HepG2 (cell line): Measurements from ENCODE around the gene GRHPR. TPM values are rescaled to one million over a fixed set of nuclear protein-coding genes. Genes with fewer than 3 reads are reported as not detected.

ENCODE experiments used
- ERF ChIP-seq: IDR thresholded peaks from 2 replicates; pipeline ENCODE4 v1.6.1; 2018; ENCODE audit warnings: missing biosample characterization, missing genetic modification reagents
- FOXA1 ChIP-seq, 2 experiments: fragments of 450-650 bp in 1 of 2; sonication (generic) in 1 of 2; formaldehyde crosslinking in 1 of 2; IDR thresholded peaks; 2 replicates each; pipeline versions ENCODE4 v1.4.0 to v1.6.1; 2016 to 2020; ENCODE audit warnings: missing genetic modification reagents in 1 of 2
- JUNB ChIP-seq: sonication (generic); formaldehyde crosslinking; IDR thresholded peaks from 2 replicates; pipeline ENCODE4 v1.8.0; 2022; ENCODE audit warnings: missing genetic modification reagents, mild to moderate bottlenecking, borderline replicate concordance
- KDM1A ChIP-seq: IDR thresholded peaks from 2 replicates; pipeline ENCODE4 v1.6.1; 2016; ENCODE audit warnings: missing compliant biosample characterization
- MNT ChIP-seq: fragments of 450-650 bp; IDR thresholded peaks from 2 replicates; pipeline ENCODE4 v1.6.1; 2016
- MXD1 ChIP-seq: sonication (generic); formaldehyde crosslinking; IDR thresholded peaks from 2 replicates; pipeline ENCODE4 v1.4.0; 2020; ENCODE audit warnings: mild to moderate bottlenecking, missing genetic modification reagents
- NFYC ChIP-seq: IDR thresholded peaks from 2 replicates; pipeline ENCODE4 v1.6.1; 2016; ENCODE audit warnings: missing genetic modification reagents, missing compliant biosample characterization
- ONECUT2 ChIP-seq: sonication (generic); formaldehyde crosslinking; IDR thresholded peaks from 2 replicates; pipeline ENCODE4 v1.4.0; 2020; ENCODE audit warnings: missing genetic modification reagents
- SATB2 ChIP-seq: sonication (generic); formaldehyde crosslinking; IDR thresholded peaks from 2 replicates; pipeline ENCODE4 v1.5.0; 2020; ENCODE audit warnings: missing genetic modification reagents
- SRSF1 ChIP-seq: fragments of 200-400 bp; formaldehyde crosslinking; optimal IDR thresholded peaks from 2 replicates; pipeline ENCODE3; 2017; ENCODE audit warnings: mild to moderate bottlenecking, low read depth, low read length, moderate library complexity
- TGIF2 ChIP-seq: IDR thresholded peaks from 2 replicates; pipeline ENCODE4 v1.6.1; 2016; ENCODE audit warnings: control low read depth, missing compliant biosample characterization
- ZNF17 ChIP-seq: sonication (generic); formaldehyde crosslinking; IDR thresholded peaks from 2 replicates; pipeline ENCODE4 v1.5.0; 2020; ENCODE audit warnings: mild to moderate bottlenecking, missing genetic modification reagents
- ZNF224 ChIP-seq: sonication (generic); formaldehyde crosslinking; IDR thresholded peaks from 2 replicates; pipeline ENCODE4 v1.5.0; 2020; ENCODE audit warnings: mild to moderate bottlenecking, missing genetic modification reagents
- ZNF275 ChIP-seq: sonication (generic); formaldehyde crosslinking; IDR thresholded peaks from 2 replicates; pipeline ENCODE4 v1.8.0; 2022; ENCODE audit warnings: missing genetic modification reagents, mild to moderate bottlenecking, inconsistent platforms, borderline replicate concordance
- ZNF280B ChIP-seq: sonication (generic); formaldehyde crosslinking; IDR thresholded peaks from 2 replicates; pipeline ENCODE4 v1.5.0; 2020; ENCODE audit warnings: missing genetic modification reagents, mild to moderate bottlenecking, borderline replicate concordance
- ZNF282 ChIP-seq: fragments of 450-650 bp; IDR thresholded peaks from 2 replicates; pipeline ENCODE4 v1.6.1; 2018; ENCODE audit not compliant: partially characterized antibody
- ZNF383 ChIP-seq: sonication (generic); formaldehyde crosslinking; IDR thresholded peaks from 2 replicates; pipeline ENCODE4 v1.4.0; 2020; ENCODE audit warnings: missing genetic modification reagents, mild to moderate bottlenecking, borderline replicate concordance
- ZNF543 ChIP-seq: sonication (generic); formaldehyde crosslinking; IDR thresholded peaks from 2 replicates; pipeline ENCODE4 v1.4.0; 2020; ENCODE audit warnings: mild to moderate bottlenecking, missing genetic modification reagents
- ZNF547 ChIP-seq: sonication (generic); formaldehyde crosslinking; IDR thresholded peaks from 2 replicates; pipeline ENCODE4 v1.5.1; 2020; ENCODE audit warnings: mild to moderate bottlenecking, missing genetic modification reagents
- ZNF563 ChIP-seq: sonication (generic); formaldehyde crosslinking; IDR thresholded peaks from 2 replicates; pipeline ENCODE4 v1.8.0; 2022; ENCODE audit warnings: mild to moderate bottlenecking, moderate library complexity, missing genetic modification reagents
- ZNF780A ChIP-seq: sonication (generic); formaldehyde crosslinking; IDR thresholded peaks from 2 replicates; pipeline ENCODE4 v1.8.0; 2022; ENCODE audit warnings: mild to moderate bottlenecking, missing genetic modification reagents, moderate library complexity
- polyA plus RNA-seq, 8 experiments: library from polyadenylated mRNA; depleted of rRNA in 3 of 8; stranded (reverse) in 7 of 8; unstranded in 1 of 8; fragments of >200 nt; fragmentation: Illumina TruSeq in 4 of 8; extraction: Trizol in 4 of 8; gene quantifications; 2 replicates each; pipeline versions ENCODE4 v1.2.1 to v1.2.3, GENCODE V29; 2011 to 2016; ENCODE audit warnings: low read depth in 4 of 8, missing spikeins in 1 of 8, mixed read lengths in 1 of 8; ENCODE audit not compliant: insufficient read depth in 1 of 8
- total RNA-seq, 5 experiments: library from RNA; depleted of rRNA; stranded (reverse); fragments of >200 nt; fragmentation: Illumina TruSeq; extraction: Trizol; gene quantifications; 2 replicates each; pipeline ENCODE4 v1.2.3, GENCODE V29; 2016; ENCODE audit warnings: low read depth in 1 of 5
- TF ChIP-seq, protein P1 (sequence below): sonication (generic); formaldehyde crosslinking; IDR thresholded peaks from 2 replicates; pipeline ENCODE4 v1.4.0; 2020; ENCODE audit warnings: missing genetic modification reagents

Gene GRHPR
- total and polyA plus RNA-seq, 2 of the 13 experiments (the other 11 are each of a cell fraction or from before 2014, with no cell fraction given): 113 to 115 TPM

DNA sequence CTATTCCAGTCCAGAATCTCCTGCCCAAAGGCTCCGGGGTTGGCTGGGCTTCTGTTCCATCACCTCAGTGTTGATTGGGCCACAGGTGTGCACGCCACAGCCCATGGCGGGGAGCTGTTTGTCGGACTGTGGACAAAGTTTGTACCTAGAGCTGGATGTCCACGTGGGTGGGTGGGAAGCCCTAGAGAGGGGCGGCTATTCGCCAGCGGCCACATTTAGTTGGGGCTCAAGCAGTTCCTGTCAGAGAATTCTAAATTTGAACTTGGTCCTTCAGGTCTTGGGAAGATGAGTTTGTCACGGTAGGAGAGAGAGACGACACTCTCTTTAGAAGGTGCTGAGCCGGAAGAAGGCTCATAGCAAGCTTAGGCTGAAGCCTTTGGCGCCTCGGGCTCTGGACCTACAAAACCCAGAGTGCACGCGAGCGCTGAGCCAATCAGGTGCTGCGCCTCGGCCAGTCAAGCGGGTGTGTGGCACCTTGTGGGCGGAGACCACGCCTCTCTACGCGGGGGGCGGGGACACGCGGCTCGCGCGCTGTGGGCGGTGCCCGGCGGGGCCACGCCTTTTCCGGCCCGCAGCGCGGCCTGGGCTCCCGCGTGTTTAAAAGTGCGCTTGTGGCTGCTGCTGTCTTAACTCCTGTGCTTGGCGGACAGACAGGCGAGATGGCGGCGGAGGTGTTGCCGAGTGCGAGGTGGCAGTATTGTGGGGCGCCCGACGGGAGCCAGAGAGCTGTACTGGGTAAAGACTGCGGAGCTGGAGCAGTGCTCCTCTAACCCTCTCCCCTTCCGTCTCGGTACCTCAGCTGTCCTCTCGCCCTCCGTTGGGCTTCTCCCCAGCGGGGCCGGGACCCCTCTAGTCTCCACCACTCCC lies 63.1 kb downstream of the GRHPR start, which contains the start of gene POLR1E (continued):
- TF ChIP-seq SRSF1 (no peak), ERF (CRISPR knock-in tag) (no peak; the same call in 1 of the 2 replicates), JUNB (CRISPR knock-in tag) (no peak), MNT (peak; percentile 65), ONECUT2 (CRISPR knock-in tag) (no peak), TGIF2 (CRISPR knock-in tag) (peak; percentile 69; the same call in 1 of the 2 replicates), ZNF280B (CRISPR knock-in tag) (no peak), ZNF780A (no peak), ZNF17 (CRISPR knock-in tag) (no peak), SATB2 (no peak), ZNF224 (CRISPR knock-in tag) (no peak), ZNF282 (no peak), ZNF563 (0 out of 2 replicates have a peak, but pooled peaks have one; percentile 54), ZNF543 (CRISPR knock-in tag) (peak; percentile 72; the same call in 1 of the 2 replicates), KDM1A (CRISPR knock-in tag) (no peak), NFYC (peak; percentile 83), ZNF383 (CRISPR knock-in tag) (0 out of 2 replicates have a peak, but pooled peaks have one; percentile 36), FOXA1 (IDR thresholded peaks at IDR 0.05) (no peak), FOXA1 (CRISPR knock-in tag; IDR thresholded peaks at IDR 0.05) (no peak), ZNF275 (CRISPR knock-in tag) (peak; percentile 71), MXD1 (CRISPR knock-in tag) (peak; percentile 75; the same call in 1 of the 2 replicates), ZNF547 (no peak)
- TF ChIP-seq, protein P1, sequence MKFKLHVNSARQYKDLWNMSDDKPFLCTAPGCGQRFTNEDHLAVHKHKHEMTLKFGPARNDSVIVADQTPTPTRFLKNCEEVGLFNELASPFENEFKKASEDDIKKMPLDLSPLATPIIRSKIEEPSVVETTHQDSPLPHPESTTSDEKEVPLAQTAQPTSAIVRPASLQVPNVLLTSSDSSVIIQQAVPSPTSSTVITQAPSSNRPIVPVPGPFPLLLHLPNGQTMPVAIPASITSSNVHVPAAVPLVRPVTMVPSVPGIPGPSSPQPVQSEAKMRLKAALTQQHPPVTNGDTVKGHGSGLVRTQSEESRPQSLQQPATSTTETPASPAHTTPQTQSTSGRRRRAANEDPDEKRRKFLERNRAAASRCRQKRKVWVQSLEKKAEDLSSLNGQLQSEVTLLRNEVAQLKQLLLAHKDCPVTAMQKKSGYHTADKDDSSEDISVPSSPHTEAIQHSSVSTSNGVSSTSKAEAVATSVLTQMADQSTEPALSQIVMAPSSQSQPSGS: no peak
